Measurements from ENCODE around the gene CHADL. TPM values are rescaled to one million over a fixed set of nuclear protein-coding genes. Genes with fewer than 3 reads are reported as not detected.

Gene CHADL
- total RNA-seq, 1 donor from 2014 or later, result 2.8 TPM

DNA sequence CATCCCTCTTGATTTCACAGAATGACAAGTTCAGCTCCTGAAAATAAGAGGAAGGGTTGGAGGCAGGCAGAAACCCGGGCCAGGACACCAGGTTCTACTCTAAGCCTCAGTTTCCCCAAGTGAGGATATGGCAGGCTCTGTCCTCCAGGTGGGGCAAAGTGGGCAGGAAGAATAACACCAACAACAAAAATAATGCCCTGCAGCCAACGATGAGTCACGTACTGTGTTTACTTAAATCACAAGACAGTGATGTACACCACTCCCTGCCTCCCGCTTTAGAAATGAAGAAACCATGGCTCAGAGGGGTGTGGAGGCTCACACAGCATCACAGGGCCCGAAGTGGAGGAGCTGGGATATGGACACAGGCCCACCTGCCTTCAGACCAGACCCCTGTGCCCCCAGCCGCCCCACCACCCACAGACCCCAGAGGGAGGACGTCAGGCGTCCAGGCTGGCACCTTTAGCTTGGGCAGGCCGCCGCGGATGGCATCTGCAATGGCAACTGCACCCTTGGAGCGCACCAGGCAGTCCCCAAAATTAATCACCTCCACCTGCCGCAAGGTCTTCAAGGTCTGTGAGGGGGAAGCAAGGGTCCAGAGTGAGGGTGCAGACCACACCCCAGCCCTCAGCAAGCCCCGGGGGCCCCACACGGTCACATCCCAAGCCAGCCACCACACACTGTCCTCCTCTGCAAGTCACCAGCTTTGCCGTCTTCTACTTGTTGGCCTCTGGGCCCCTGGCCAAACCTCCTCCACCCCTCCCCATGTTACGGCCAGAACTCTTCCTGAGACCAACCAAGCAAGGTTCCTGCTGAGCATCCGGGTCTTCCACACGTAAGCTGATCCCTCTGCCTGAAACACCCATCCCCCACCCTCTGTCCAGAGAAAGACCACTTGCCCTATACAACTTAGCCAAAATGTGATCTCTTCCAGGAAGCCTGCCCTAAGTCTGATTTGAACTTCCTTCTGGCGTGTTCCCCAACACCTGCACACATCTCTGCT, 15.8 kb upstream of the CHADL start:
- DNase-seq, result no peak

DNA sequence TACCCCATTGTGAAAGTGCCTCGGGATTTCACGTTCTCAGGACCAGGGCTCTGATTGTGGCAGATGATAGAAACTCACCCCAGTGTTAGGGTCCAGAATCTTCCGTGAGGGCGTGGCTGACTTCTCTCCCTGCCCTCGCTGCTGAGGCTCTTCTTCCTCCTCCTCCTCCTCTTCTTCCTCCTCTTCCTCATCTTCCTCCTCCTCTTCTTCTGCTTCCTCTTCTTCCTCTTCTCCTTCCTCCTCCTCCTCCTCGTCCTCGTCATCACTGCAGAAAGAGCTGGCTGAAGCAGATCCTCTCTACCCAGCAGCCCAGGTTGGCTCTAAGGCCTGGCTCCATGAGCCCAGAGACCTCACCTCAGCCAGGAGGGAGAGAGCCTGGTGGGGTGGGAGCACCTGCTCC, 13.5 kb upstream of the CHADL start:
- DNase-seq, result no peak

DNA sequence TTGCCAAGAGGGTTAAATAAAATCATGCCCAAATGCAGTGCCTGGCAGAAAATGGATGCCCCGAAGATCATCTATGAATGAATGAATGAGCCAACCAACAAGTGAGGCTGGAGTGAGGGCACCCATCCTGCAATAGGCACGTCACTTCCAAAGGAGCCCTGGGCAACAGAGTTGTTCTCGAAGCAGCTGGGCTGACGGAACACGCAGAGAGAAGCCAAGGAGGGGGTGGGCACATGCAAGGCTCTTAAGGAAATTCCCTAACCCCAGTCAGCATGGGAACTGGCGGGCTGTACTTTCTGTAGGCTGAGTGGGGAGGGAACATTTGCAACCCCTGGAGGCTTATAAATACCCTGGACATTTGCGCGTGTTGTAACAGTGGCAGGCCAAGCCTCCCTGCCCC, 11.6 kb upstream of the CHADL start:
- DNase-seq, result no peak

DNA sequence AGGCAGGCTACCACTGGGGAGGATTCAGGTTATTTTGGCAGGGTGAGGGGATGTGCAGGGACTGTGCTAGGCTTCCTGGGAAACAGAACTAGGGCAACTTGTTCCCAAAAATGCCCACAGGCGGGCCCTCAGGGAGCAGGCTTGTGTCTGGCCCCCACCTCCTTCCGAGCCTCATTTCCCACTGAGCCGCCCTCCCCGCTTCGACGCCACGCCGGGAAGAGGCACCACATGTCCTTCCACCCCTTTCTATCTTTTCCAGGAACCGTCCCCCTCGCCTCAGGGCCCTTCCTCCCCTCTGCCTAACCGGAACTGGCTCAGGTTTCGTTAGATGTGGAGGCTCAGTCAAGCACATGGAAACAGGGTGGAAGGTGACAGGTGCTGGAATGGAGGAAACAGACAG, 9.4 kb upstream of the CHADL start:
- DNase-seq, result no peak

DNA sequence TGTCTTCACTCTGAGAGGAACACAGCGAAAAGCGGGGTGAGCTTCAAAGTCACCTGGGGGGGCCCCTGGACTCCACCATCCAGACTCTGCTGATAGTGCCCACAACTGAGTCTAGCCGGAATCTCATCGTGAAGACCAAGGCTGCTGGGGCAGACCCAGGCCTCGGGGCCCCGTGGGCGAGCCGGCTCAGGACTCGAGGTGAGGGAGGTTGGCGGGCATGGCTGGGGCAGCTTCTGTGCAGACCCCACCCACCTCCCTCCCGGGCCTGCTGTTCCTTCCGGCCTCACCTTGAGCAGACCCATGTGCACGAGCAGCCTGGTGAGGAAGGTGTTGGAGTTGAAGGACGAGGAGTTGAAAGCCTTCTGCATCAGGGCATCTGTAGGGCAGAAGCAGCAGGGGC, 8.7 kb upstream of the CHADL start:
- no peak for DNase-seq

DNA sequence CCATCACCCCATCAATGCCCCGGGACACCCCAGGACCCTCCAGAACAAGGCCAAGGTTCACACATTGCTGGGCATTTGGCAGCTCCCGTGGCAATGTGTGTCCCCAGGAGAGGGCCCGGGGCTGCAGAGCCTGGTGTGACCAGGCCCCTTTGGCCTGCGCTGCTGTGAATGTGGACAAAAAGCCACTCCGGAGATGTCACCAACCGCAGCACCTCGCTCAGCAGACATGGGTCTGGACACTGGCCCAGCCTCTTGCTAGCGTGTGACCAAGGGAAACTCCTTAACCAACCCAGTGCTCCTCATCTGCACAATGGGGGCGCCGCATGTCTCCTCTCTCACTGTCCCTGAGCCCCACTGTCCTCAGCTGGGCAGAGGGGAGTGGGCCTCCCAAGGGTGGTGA, 8.0 kb upstream of the CHADL start:
- no peak for DNase-seq

DNA sequence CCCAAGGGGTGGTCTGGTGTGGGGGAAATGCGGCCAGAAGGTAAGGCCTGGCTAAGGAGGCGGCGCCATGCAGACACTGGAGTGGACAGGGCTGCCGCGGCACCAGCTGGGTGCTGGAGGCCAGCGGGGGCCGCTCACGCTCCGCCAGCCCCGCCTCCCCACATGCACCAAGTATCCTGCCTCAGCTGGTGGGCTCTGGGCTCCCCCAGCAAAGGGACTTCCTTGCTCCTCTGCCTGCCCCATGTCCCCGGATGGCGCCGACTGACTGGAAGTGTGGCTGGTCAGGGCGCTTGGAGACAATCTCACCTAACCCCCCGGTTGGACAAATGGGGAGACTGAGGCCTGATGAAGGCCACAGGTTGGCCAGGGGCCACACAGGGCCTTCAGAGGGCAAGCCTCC, 7.6 kb upstream of the CHADL start:
- DNase-seq, result no peak

DNA sequence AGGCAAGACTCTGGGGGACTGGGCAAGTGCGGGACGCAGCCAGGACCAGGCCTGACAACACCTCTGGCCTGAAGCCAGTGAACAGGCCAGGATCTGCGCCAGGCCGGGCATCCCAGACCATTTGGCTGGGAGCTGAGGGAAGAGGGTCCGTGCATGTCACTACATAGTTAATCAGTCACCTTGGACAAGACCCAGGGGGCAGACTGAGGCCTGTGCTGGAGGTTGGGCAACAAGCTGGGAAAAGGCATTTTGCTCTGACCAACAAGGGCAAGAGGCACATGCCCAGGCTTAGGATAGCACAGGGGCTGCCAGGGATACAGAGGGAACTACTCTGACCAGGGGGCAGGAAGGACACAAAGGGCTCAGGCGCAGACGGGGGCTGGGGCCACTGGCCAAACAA, 7.0 kb upstream of the CHADL start:
- DNase-seq, result no peak

DNA sequence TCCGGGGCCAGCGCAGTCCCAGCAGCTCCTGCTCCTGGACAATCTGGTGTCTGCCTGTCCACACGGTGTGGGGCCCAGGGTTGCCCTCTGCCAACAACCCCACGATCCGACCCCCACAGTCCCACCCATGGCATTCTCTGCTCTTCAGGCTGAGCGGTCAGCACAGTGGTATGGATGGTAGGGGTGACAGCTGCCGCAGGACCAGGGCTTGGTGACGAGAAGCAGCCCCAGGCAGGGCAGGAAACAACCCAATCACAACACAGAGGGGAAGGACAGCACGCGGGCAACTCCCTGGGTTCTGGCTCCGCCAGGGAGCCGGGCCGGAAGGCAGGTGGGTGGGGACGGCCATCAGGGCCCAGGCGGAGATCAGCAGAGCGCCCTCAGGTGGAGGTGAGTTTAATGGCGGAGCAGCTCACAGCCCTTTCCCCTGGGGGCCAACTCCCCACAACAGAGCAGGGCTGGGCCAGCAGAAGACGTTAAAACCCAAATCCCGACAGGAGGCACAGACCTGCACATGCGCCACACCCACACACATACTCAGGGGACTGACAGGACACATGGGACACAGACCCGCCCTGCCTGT, 5.3 kb upstream of the CHADL start:
- no peak for DNase-seq

DNA sequence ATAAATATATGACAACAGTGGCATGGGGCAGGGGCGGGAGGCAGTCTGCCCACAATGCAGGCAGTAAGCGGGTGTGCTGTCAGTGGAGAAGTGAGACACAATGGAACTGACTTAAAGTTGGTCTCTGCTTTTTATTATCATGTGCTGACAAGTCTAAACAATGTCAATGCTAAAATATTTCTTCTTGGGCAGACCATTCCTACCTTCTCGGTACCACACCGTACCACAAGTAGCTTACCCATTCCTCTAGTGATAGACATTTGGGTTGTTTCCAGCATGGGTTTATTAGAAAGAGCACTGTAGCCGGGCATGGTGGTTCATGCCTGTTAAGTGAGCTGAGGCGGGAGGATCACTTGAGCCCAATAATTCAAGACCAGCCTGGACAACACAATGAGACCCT, 2.6 kb upstream of the CHADL start:
- no peak for DNase-seq

DNA sequence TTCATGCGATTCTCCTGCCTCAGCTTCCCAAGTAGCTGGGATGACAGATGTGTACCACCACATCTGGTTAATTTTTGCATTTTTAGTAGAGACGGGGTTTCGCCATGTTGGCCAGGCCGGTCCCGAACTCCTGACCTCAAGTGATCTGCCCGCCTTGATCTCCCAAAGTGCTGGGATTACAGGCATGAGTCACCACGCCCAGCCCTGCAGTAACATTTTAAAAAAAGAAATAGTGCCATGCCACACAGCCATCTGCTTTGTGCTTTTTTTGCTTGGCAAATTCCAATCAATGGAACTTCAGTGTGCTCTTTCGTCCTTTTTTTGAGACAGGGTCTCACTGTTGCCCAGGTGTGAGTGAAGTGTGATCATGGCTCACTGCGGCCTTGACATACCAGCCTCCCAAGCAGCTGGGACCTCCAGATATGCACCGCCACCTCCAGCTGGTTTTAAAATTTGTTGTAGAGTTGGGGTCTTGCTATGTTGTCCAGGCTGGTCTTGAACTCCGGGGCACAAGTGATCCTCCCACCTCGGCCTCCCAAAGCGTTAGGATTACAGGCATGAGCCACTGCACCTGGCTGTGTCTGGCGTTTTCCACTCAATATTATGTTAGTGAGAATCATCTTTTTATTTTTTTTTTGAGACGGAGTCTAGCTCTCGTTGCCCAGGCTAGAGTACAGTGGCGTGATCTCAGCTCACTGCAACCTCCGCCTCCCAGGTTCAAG, 1.8 kb upstream of the CHADL start:
- DNase-seq, result no peak

DNA sequence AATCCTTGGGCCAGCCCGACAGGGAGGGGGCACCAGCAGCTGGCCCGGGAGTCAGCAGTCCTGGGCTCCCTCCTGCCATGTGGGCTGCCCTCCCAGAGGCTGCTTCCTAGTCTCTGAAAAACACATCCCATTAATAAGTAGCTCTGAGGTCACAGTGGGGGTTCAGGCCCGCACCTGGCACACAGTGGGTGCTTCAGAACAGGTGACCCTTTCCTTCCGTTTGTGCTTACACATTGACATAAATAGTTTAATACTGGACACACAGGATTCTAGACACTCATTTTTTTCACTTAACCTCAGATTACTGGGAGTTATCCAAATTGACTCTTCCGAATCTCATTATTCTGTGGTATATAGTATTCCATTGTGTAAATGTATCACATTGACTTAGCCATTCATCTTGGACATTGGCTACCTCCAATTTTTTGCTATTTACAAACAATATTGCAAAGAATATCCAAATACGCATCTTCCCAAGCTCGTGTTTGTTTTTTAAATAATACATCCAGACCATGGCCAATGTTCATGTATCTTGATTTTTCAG, 474 bp upstream of the CHADL start:
- no peak for DNase-seq

DNA sequence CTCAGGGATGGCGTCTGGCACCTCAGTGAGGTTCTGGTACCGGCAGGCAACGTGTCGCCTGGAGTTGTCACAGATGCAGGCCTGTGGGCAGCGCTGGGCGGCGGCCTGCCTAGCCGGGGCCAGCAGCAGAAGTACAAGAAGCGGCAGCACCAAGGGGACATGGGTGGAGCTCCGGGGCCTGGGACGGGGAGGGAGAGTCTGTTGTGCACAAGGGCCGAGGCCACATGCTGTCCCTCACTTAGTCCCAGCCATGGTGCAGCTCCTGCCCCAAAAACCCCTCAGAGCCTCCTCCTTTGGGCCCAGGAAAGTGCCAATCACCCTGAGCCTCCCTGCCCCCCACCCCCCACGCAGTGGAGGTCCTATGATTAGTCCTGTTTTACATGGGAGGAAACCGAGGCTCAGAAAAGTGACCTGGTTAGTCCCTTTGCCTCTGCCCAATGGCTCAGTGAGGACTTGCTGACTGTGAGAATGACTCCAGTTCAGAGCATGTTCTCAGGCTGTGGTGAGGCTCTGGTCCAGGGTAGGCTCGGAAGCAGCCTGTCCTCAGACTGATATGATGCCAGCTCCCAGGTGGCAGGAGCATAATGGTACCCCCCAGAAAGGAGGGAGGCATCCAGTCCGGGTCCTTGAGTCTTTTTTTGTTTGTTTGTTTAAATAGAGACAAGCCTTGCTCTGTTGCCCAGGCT, 1.1 kb downstream of the CHADL start:
- DNase-seq, result no peak

DNA sequence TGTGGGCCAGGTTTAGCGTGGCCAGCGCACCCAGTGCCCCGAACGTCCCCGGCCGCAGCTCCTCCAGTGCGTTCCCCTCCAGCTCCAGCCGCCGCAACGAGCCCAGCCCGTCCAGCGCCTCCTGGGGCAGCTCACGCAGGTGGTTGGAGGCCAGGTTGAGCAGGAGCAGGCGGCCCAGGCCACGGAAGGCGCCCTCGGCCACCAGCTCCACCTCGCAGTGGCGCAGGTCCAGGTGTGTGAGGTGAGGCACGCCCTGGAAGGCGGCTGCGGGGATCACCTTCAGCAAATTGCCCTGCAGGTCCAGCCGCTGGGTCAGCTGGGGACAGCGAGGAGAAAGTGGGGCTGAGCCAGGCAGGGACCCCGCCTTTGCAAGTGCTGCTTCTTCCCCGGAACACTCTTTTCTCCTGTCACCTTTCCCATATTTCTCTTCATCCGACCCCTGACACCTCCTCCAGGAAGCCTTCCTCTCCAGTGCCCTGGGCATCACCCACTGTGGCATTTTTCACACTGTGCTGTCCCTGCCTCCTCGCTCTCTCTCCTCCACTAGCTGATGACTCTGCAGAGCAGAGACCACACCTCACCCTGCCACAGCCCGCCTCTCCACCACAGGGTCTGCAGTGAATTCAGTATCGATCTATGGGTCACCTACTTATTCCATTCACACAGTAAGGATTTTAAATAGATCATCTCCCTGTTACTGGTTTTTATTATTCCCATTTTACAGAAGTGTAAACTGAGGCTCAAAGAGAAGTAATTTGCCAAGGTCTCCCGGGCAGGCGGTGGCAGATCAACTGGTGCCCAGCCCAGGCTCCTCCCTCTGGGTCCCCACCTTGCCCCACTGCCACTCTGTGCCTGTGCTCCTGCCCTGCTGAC, 1.9 kb downstream of the CHADL start:
- no peak for DNase-seq

DNA sequence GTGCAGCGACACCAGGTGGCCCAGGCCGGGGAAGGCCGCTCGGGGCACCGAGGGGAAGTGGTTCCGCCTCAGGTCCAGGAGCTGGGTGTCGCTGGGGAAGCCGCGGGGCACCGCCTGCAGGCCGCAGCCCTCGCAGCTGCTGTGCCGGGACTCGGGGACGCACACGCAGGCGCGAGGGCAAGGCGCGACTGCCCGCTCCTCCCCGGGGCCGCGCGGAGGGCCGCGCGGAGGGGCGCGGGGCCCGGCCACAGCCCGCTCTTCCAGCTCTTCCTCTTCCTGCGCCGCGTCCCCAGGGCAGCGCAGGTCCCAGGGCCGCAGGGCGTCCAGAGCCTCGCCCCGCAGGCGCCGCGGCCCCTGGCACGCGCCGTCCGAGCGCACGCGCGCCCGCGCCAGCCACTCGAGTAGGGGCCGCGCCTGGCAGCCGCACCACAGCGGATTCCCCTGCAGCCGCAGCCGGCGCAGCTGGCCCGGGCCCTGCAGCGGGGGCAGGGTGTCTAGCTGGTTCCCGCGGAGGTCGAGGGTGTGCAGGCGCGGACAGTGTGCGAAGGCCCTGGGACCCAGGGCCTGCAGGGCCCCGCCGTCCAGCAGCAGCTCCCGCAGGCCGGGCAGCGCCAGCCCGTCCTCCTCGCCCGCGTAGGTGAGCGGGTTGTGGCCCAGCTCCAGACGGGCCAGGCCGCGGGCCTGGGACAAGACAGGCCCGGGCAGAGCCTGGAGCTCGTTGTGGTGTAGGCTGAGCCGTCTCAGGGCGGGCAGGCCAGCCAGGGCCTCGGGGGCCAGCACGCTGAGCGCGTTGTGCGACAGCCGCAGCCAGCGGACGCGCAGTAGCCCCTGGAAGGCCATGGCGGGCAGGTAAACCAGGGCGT, 2.8 kb downstream of the CHADL start:
- DNase-seq, result no peak

DNA sequence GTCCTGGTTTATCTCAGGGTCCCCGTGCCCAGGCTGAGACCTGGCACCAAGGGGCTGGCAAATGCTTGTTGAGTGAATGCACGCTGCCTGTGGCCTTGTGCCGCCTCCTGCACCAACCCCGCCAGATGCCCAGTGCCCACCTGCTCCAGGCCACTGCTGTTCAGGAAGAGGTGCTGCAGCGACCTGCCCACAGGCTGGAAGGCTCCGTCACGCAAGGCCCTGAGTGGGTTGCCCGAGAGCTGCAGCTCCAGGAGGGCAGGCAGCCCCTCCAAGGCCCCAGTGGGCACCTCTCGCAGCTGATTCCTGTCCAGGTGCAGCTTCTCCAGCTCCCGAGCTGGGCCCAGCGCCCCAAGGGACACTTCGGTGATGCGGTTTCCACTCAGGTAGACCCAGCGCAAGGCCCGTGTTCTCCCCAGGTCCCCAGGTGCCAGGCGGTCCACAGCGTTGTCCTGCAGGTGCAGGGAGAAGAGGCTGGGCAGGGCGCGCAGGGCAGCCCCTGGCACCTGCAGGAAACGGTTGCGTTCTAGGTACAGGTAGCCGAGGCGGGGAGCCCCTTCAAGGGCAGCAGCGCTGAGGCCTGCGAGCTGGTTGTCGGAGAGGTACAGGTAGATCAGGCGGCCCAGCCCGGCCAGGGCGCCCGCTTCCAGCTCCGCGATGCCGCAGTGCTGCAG, 3.6 kb downstream of the CHADL start:
- DNase-seq, result no peak

DNA sequence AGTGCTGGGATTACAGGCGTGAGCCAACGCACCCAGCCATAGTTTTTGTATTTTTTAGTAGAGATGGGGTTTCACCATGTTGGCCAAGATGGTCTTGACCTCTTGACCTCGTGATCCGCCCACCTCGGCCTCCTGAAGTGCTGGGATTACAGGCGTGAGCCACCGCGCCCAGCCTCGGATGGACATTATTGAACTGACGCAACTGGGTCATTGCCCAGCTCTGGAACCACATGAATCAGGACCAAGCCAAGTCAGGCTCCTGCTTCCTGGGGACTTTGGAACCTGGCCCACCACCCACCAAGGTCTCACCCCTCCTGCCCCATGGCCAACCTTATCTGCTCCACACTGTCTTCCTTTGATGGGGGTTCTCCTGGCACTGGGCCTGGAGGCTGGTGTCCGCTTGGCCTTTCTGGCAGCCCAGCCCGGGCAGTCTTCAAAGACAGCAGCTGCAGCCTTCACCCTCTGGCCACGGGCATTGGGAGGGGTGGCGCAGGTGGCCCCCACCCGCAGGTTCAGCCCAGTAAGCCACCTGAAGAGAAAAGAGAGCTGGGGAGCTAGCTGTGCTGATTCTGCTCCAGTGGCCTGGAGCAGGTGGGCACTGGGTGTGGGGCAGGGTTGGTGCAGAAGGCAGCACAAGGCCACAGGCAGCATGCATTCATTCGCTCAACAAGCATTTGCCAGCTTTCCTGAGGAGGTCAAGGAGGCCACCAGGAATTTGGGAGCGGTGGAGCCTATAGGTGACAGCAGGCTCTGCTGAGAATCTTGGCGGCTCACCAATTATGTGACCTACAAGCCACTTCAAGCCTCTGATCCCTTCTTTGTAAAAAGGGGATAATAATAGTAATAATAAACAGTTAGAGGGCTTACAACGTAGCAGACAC, 5.7 kb downstream of the CHADL start:
- no peak for DNase-seq

DNA sequence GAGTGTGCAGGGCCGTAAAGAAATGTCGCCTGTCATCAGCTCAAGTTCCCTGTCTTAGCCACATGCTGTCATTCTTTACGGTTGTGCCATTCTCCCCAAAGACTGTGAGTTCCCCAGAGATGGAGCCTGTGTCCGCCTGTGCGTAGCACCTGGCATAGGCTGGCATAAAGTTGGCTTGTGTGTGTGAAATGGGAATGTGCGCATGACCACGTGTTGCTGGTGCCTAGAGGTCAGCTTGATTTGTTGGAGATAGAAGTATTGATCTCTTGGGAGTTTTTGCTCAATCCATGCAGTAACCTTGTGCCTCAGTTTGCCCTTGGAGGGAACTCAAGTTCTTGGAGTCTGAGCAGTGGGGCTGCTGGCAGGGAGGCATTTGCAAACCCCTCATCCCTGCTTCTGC, 9.4 kb downstream of the CHADL start:
- DNase-seq, result no peak

DNA sequence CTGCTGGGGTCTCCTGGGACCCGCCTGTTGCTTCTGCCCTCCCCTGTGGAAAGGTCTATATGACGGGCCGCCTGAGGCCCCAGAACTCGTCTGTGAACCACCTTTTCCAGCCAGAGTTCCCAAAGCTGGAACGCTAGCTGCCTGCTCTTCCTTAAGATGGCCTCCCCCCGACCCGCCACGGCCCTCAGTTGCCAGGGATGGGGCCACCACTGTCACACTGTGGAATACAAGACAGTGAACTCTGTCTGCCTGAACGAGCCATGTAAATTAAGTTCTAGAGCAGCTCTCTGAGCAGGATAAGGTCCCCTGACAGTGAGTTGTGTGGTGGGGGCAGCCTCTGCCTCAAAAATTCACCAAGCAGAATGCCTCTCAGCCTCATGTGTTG, 10.3 kb downstream of the CHADL start:
- no peak for DNase-seq

Measured in skin of body (tissue), 2 donors.